Breast epithelium (tissue), 4 donors: ENCODE measurements around the gene PDZRN3. TPM values are rescaled to one million over a fixed set of nuclear protein-coding genes. Genes with fewer than 3 reads are reported as not detected.

Experiments used
- DNase-seq, 2 donors: peaks; one replicate each; pipeline ENCODE4 v3.0.0-alpha.2; 2019; ENCODE audit warnings: low spot score in 2 of 2
- H3K27ac ChIP-seq, 2 donors: fragments of 200-600 bp; sonication (generic) in 1 of 2; one replicate each; pipeline ENCODE4 v1.5.1; 2016 to 2019; ENCODE audit warnings: mild to moderate bottlenecking in 1 of 2
- H3K27me3 ChIP-seq, 2 donors: fragments of 200-600 bp; sonication (generic) in 1 of 2; one replicate each; pipeline versions ENCODE4 v1.5.1 to v1.6.0; 2017 to 2019; ENCODE audit warnings: control low read depth in 1 of 2, mild to moderate bottlenecking in 1 of 2
- H3K36me3 ChIP-seq: fragments of 200-600 bp; one replicate; pipeline ENCODE4 v1.5.1; 2019
- H3K4me1 ChIP-seq, 2 donors: fragments of 200-600 bp; sonication (generic); one replicate each; pipeline ENCODE4 v1.5.1; 2016 to 2019; ENCODE audit warnings: control low read depth in 1 of 2
- H3K4me3 ChIP-seq, 3 donors: fragments of 200-600 bp; sonication (generic); 1 replicate in 2 of 3; 2 replicates in 1 of 3; pipeline ENCODE4 v1.5.1; 2016 to 2019; ENCODE audit warnings: mild to moderate bottlenecking in 3 of 3, moderate library complexity in 2 of 3
- H3K9me3 ChIP-seq, 2 donors: fragments of 200-600 bp; sonication (generic) in 1 of 2; one replicate each; pipeline ENCODE4 v1.5.1; 2016 to 2019; ENCODE audit warnings: control low read depth in 1 of 2
- CTCF ChIP-seq, 3 donors: fragments of 450-650 bp; IDR thresholded peaks; one replicate each; pipeline ENCODE4 v1.5.1; 2016 to 2017; ENCODE audit warnings: antibody characterized with exemption in 3 of 3, mild to moderate bottlenecking in 3 of 3, moderate library complexity in 3 of 3
- POLR2A ChIP-seq: fragments of 450-650 bp; IDR thresholded peaks from one replicate; pipeline ENCODE4 v1.6.1; 2016; ENCODE audit warnings: antibody characterized with exemption, mild to moderate bottlenecking, moderate library complexity
- POLR2AphosphoS5 ChIP-seq, 3 donors: sonication (generic); formaldehyde crosslinking; IDR thresholded peaks; one replicate each; pipeline ENCODE4 v1.6.1; 2017; ENCODE audit warnings: antibody characterized with exemption in 3 of 3
- intact Hi-C: fragments of 100-400 bp; cut with DNase I; formaldehyde crosslinking; loops from one replicate; pipeline ENCODE4 v1.15.1; 2023; ENCODE audit warnings: low total_unique reads
- total RNA-seq, 3 donors: library from RNA; depleted of rRNA; stranded (reverse); fragments of >200 nt; gene quantifications; one replicate each; pipeline ENCODE4 v1.1.0, GENCODE V29; 2016

The PDZRN3 gene
- total RNA-seq, 3 donors from 2014 or later: 36.0 to 79.6 (median 37.6) TPM

GRCh38 chr3:73657186-73657585 lies 32.4 kb upstream of the PDZRN3 start:
- no peak overlapping the region for H3K4me3 ChIP-seq
- intact Hi-C loops: no loop called here
- H3K27ac ChIP-seq: peak overlapping the region in 1 of 2 donors; percentile 8
- no peaks in the 10 kb centered on the region for H3K36me3 ChIP-seq
- H3K4me1 ChIP-seq: no peaks in the 10 kb centered on the region
- no peak for TF ChIP-seq POLR2A
- TF ChIP-seq CTCF (IDR thresholded peaks at IDR 0.05): no peak
- no peak for TF ChIP-seq POLR2AphosphoS5 (IDR thresholded peaks at IDR 0.05)
- no peaks in the 10 kb centered on the region for H3K27me3 ChIP-seq
- no peak for DNase-seq
- no peaks in the 10 kb centered on the region for H3K9me3 ChIP-seq

GRCh38 chr3:73656241-73656890 lies 31.6 kb upstream of the PDZRN3 start:
- intact Hi-C loops: no loop called here
- peak overlapping the region; percentile 28 to 48 for H3K27ac ChIP-seq
- TF ChIP-seq POLR2AphosphoS5 (IDR thresholded peaks at IDR 0.05): no peak
- TF ChIP-seq CTCF (IDR thresholded peaks at IDR 0.05): no peak
- TF ChIP-seq POLR2A: no peak
- H3K36me3 ChIP-seq: no peaks in the 10 kb centered on the region
- H3K4me1 ChIP-seq: no peaks in the 10 kb centered on the region
- no peaks in the 10 kb centered on the region for H3K9me3 ChIP-seq
- no peaks in the 10 kb centered on the region for H3K27me3 ChIP-seq
- H3K4me3 ChIP-seq: no peak overlapping the region
- DNase-seq: peak in 1 of 2 donors; percentile 82

GRCh38 chr3:73655197-73655596 lies 30.5 kb upstream of the PDZRN3 start:
- intact Hi-C loops: no loop called here
- no peaks in the 10 kb centered on the region for H3K36me3 ChIP-seq
- H3K9me3 ChIP-seq: no peaks in the 10 kb centered on the region
- DNase-seq: no peak
- TF ChIP-seq POLR2A: no peak
- no peak for TF ChIP-seq CTCF (IDR thresholded peaks at IDR 0.05)
- no peak for TF ChIP-seq POLR2AphosphoS5 (IDR thresholded peaks at IDR 0.05)
- no peak overlapping the region for H3K27ac ChIP-seq
- H3K27me3 ChIP-seq: no peaks in the 10 kb centered on the region
- no peak overlapping the region for H3K4me3 ChIP-seq
- no peaks in the 10 kb centered on the region for H3K4me1 ChIP-seq

- intact Hi-C loops: no loop called here
- H3K4me3 ChIP-seq: no peak overlapping the region
- H3K9me3 ChIP-seq: no peaks in the 10 kb centered on the region
- no peak for DNase-seq
- TF ChIP-seq CTCF (IDR thresholded peaks at IDR 0.05) (no peak), POLR2AphosphoS5 (IDR thresholded peaks at IDR 0.05) (no peak)
- H3K27me3 ChIP-seq: no peaks in the 10 kb centered on the region
- no peak overlapping the region for H3K27ac ChIP-seq
- H3K36me3 ChIP-seq: no peaks in the 10 kb centered on the region
- H3K4me1 ChIP-seq: no peaks in the 10 kb centered on the region
Measured at GRCh38 chr3:73653877-73654276, 29.1 kb upstream of the PDZRN3 start.

- intact Hi-C loops: no loop called here
- Histone ChIP-seq H3K27ac (no peak overlapping the region), H3K9me3 (no peaks in the 10 kb centered on the region), H3K4me3 (no peak overlapping the region), H3K36me3 (no peaks in the 10 kb centered on the region), H3K4me1 (no peaks in the 10 kb centered on the region), H3K27me3 (no peaks in the 10 kb centered on the region)
- TF ChIP-seq POLR2A (no peak), CTCF (IDR thresholded peaks at IDR 0.05) (no peak), POLR2AphosphoS5 (IDR thresholded peaks at IDR 0.05) (no peak)
- DNase-seq: no peak
Measured at GRCh38 chr3:73653351-73653750, 28.6 kb upstream of the PDZRN3 start.
